B cell (primary cell): Measurements from ENCODE around the gene OR52K1.

ENCODE experiments used
- CTCF ChIP-seq: fragments of 200-600 bp; IDR thresholded peaks from one replicate; pipeline ENCODE4 v1.8.0; 2022; ENCODE audit warnings: antibody characterized with exemption, mild to moderate bottlenecking
- EZH2 ChIP-seq: IDR thresholded peaks from 2 replicates; pipeline ENCODE4 v1.6.1; 2012; ENCODE audit warnings: borderline replicate concordance, low read depth, mild to moderate bottlenecking, moderate library complexity, low read length; ENCODE audit not compliant: insufficient read depth, poor library complexity, severe bottlenecking

GRCh38 chr11:4466131-4466870, 16.1 kb upstream of the OR52K1 start:
- TF ChIP-seq CTCF (no peak), EZH2 (no peak)
